HEK293 (cell line): ENCODE results near the gene IGFALS.

Experiments used
- CTCF ChIA-PET: fragments of 350-600 bp; formaldehyde crosslinking; extraction: SDS; loops from one replicate; lab custom pipeline; 2021; ENCODE audit warnings: antibody characterized with exemption; lab: Yijun Ruan, JAX
- POLR2A ChIA-PET: fragments of 300-600 bp; formaldehyde crosslinking; extraction: SDS; loops from one replicate; lab custom pipeline; 2020; ENCODE audit warnings: antibody characterized with exemption, inconsistent platforms; lab: Yijun Ruan, JAX
- H3K27ac ChIP-seq: fragments of 200-500 bp; sonication (Bioruptor generic); 2 replicates; pipeline ENCODE4 v1.5.1; 2014; ENCODE audit warnings: low read depth, low read length, control low read depth, inconsistent platforms; ENCODE audit errors: extremely low read depth
- H3K36me3 ChIP-seq, 2 experiments: fragments of 200-500 bp in 1 of 2; sonication (Bioruptor generic) in 1 of 2; 1 replicate in 1 of 2; 2 replicates in 1 of 2; pipeline ENCODE4 v1.5.1; 2014 to 2017; ENCODE audit warnings: inconsistent platforms in 2 of 2, low read length in 2 of 2; ENCODE audit not compliant: control insufficient read depth in 2 of 2, insufficient read depth in 1 of 2
- H3K4me1 ChIP-seq: fragments of 200-500 bp; sonication (Bioruptor generic); 2 replicates; pipeline ENCODE4 v1.5.1; 2014; ENCODE audit warnings: mild to moderate bottlenecking, low read length, inconsistent platforms; ENCODE audit not compliant: control insufficient read depth, insufficient read depth
- H3K4me3 ChIP-seq: 2 replicates; pipeline ENCODE4 v1.5.1; 2011; ENCODE audit warnings: low read depth, mild to moderate bottlenecking, control low read depth, low read length, moderate library complexity
- H3K9me3 ChIP-seq: fragments of 200-500 bp; sonication (Bioruptor generic); 2 replicates; pipeline ENCODE4 v1.5.1; 2014; ENCODE audit warnings: low read depth, low read length, inconsistent platforms; ENCODE audit not compliant: control insufficient read depth, insufficient read depth
- GLIS1 ChIP-seq: fragments of 450-650 bp; formaldehyde crosslinking; IDR thresholded peaks from 2 replicates; pipeline ENCODE4 v1.5.1; 2016; ENCODE audit warnings: missing biosample characterization, missing genetic modification characterization
- SCRT1 ChIP-seq: fragments of 450-650 bp; formaldehyde crosslinking; IDR thresholded peaks from 2 replicates; pipeline ENCODE4 v1.5.1; 2016; ENCODE audit warnings: missing biosample characterization, missing genetic modification characterization, borderline replicate concordance
- ZNF174 ChIP-seq: fragments of 450-650 bp; formaldehyde crosslinking; IDR thresholded peaks from 2 replicates; pipeline ENCODE4 v1.5.0; 2017; ENCODE audit warnings: missing biosample characterization, mild to moderate bottlenecking, missing genetic modification characterization
- ZNF2 ChIP-seq: fragments of 450-650 bp; formaldehyde crosslinking; IDR thresholded peaks from 2 replicates; pipeline ENCODE4 v1.5.1; 2016; ENCODE audit warnings: missing biosample characterization, missing genetic modification characterization
- ZNF223 ChIP-seq: fragments of 450-650 bp; formaldehyde crosslinking; IDR thresholded peaks from 2 replicates; pipeline ENCODE4 v1.5.1; 2016; ENCODE audit warnings: missing biosample characterization, missing genetic modification characterization
- ZNF433 ChIP-seq: fragments of 450-650 bp; formaldehyde crosslinking; IDR thresholded peaks from 2 replicates; pipeline ENCODE4 v1.5.1; 2016; ENCODE audit warnings: missing biosample characterization, missing genetic modification characterization, low read depth
- ZNF549 ChIP-seq: fragments of 450-650 bp; IDR thresholded peaks from 2 replicates; pipeline ENCODE4 v1.5.1; 2018; ENCODE audit warnings: missing biosample characterization, missing genetic modification characterization, mild to moderate bottlenecking, inconsistent platforms, moderate library complexity
- ZNF624 ChIP-seq: fragments of 450-650 bp; formaldehyde crosslinking; IDR thresholded peaks from 2 replicates; pipeline ENCODE4 v1.5.1; 2017; ENCODE audit warnings: missing biosample characterization, missing genetic modification characterization
- ZNF692 ChIP-seq: fragments of 450-650 bp; formaldehyde crosslinking; IDR thresholded peaks from 2 replicates; pipeline ENCODE4 v1.5.1; 2016; ENCODE audit warnings: missing biosample characterization, missing genetic modification characterization
- ZSCAN23 ChIP-seq: fragments of 450-650 bp; formaldehyde crosslinking; IDR thresholded peaks from 2 replicates; pipeline ENCODE4 v1.5.1; 2016; ENCODE audit warnings: missing biosample characterization, missing genetic modification characterization

Gene IGFALS

GRCh38 chr16:1794908-1795666 lies 1.6 kb upstream of the IGFALS start:
- H3K27ac ChIP-seq, result no peak overlapping the region
- H3K9me3 ChIP-seq, result no peaks in the 10 kb centered on the region
- TF ChIP-seq ZSCAN23 (tag by site-specific recombination) (no peak), ZNF223 (no peak), ZNF692 (tag by site-specific recombination) (no peak), ZNF624 (tag by site-specific recombination) (no peak)
- CTCF ChIA-PET, result no interaction called here
- POLR2A ChIA-PET, result no interaction called here
- H3K36me3 ChIP-seq, result peaks cover 0 to 9% of the 10 kb centered on the region in 2 experiments; a peak in 2 of 3 replicates
- no peak overlapping the region for H3K4me3 ChIP-seq
- H3K4me1 ChIP-seq, result no peaks in the 10 kb centered on the region

- POLR2A ChIA-PET, result no interaction called here
- Histone ChIP-seq H3K27ac (no peak overlapping the region), H3K4me3 (no peak overlapping the region), H3K36me3 (peaks cover 0 to 11% of the 10 kb centered on the region in 2 experiments; a peak in 2 of 3 replicates), H3K9me3 (no peaks in the 10 kb centered on the region), H3K4me1 (no peaks in the 10 kb centered on the region)
- CTCF ChIA-PET, result no interaction called here
- TF ChIP-seq ZNF433 (tag by site-specific recombination), result no peak
- TF ChIP-seq SCRT1, result no peak
- TF ChIP-seq ZNF549 (tag by site-specific recombination), result no peak
Observed at GRCh38 chr16:1794221-1794871, 841 bp upstream of the IGFALS start.

GRCh38 chr16:1792836-1793577 lies 498 bp downstream of the IGFALS start:
- H3K9me3 ChIP-seq, result no peaks in the 10 kb centered on the region
- no peak overlapping the region for H3K27ac ChIP-seq
- ChIA-PET CTCF (interaction anchor here (0.6 kb wide), 1 partner anchor 158 kb away, joined by 3 read pairs; no protein-coding TSS in a partner anchor), POLR2A (interaction anchor here (0.5 to 3.8 kb wide), 4 partner anchors 10 to 27 kb away, joined by 4 to 19 read pairs (median 4); partner anchors contain the start of genes NUBP2 and SPSB3)
- no peaks in the 10 kb centered on the region for H3K4me1 ChIP-seq
- no peak overlapping the region for H3K4me3 ChIP-seq
- H3K36me3 ChIP-seq, result peaks cover 0 to 25% of the 10 kb centered on the region in 2 experiments; a peak in 2 of 3 replicates
- TF ChIP-seq ZNF174 (no peak), ZNF2 (no peak), GLIS1 (tag by site-specific recombination) (peak; percentile 75), ZNF692 (tag by site-specific recombination) (0 out of 2 replicates have a peak, but pooled peaks have one; percentile 21)
